ENCODE results near the gene ASB6. TPM values are rescaled to one million over a fixed set of nuclear protein-coding genes. Genes with fewer than 3 reads are reported as not detected.

The ASB6 gene
- total RNA-seq, 1 donor from 2014 or later = 9.2 TPM

- H3K36me3 ChIP-seq = no peaks in the 10 kb centered on the region
- H3K4me3 ChIP-seq = no peak overlapping the region
- Mint-ChIP-seq H3K27ac (no peak overlapping the region), H3K9me3 (no peaks in the 10 kb centered on the region), H3K4me1 (peaks cover 10% of the 10 kb centered on the region), H3K27me3 (ENCODE audit: insufficient read depth, low read depth) (peaks cover 5% of the 10 kb centered on the region), H3K36me3 (no peaks in the 10 kb centered on the region), H3K4me3 (no peak overlapping the region)
- no peak overlapping the region for H3K4me2 ChIP-seq
- peaks cover 6% of the 10 kb centered on the region for H3F3A ChIP-seq (ENCODE audit: low read depth)
- no peak overlapping the region for H2AFZ ChIP-seq (replicated peaks)
- H3K9me3 ChIP-seq (ENCODE audit: low read depth) = no peaks in the 10 kb centered on the region
- H4K20me1 ChIP-seq (ENCODE audit: low read depth) = no peaks in the 10 kb centered on the region
- no peaks in the 10 kb centered on the region for H3K79me2 ChIP-seq (ENCODE audit: low read depth)
- TF ChIP-seq EZH2phosphoT487 (IDR thresholded peaks at IDR 0.05) (no peak), EZH2 (IDR thresholded peaks at IDR 0.05) (no peak)
- TF ChIP-seq, protein P1, sequence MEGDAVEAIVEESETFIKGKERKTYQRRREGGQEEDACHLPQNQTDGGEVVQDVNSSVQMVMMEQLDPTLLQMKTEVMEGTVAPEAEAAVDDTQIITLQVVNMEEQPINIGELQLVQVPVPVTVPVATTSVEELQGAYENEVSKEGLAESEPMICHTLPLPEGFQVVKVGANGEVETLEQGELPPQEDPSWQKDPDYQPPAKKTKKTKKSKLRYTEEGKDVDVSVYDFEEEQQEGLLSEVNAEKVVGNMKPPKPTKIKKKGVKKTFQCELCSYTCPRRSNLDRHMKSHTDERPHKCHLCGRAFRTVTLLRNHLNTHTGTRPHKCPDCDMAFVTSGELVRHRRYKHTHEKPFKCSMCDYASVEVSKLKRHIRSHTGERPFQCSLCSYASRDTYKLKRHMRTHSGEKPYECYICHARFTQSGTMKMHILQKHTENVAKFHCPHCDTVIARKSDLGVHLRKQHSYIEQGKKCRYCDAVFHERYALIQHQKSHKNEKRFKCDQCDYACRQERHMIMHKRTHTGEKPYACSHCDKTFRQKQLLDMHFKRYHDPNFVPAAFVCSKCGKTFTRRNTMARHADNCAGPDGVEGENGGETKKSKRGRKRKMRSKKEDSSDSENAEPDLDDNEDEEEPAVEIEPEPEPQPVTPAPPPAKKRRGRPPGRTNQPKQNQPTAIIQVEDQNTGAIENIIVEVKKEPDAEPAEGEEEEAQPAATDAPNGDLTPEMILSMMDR (IDR thresholded peaks at IDR 0.05) = no peak
- no peak overlapping the region for H3K9ac ChIP-seq
- no peaks in the 10 kb centered on the region for H3K4me1 ChIP-seq
- H3K27ac ChIP-seq = no peak overlapping the region
- no peaks in the 10 kb centered on the region for H3K27me3 ChIP-seq
- no peak for DNase-seq (ENCODE audit: low spot score)
These were observed 12.6 kb upstream of the ASB6 start for GRCh38 chr9:129654554-129655040.

DNA sequence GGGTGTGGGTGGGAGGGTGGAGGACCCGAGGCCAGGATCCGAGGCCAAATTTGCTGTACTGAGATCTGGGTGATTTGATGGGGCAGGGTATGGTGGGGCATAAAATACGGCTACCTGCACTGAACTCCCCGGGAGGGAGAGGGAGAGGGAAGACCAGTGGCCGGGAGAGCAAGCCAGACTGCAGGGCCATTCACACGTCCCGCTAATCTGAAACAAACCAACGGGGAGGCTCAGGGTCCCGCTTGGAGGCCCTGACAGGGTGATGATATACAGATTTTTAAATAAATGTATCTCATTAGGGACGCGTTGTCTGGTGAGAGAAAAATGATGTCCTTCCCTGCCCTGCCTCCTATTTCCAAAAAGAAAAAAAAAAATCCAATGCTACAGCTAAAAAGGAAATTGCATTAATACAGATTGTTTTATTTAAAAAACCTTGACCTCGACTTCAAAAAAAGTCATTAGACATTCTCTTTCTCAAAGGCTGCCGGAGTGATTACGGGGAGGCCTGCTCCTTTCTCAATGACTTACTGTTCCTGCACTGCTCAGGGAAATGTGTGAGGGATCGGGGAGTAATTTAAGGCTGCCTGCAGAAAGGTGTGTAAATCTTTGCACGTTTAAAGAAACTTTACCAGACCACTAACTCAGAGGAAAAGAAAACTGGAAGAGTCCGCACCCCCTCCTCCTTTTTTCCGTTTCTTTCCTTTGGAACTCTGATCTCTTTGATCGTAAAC, 12.0 kb upstream of the ASB6 start:
- Mint-ChIP-seq H3K9me3 (no peaks in the 10 kb centered on the region), H3K36me3 (no peaks in the 10 kb centered on the region), H3K27me3 (ENCODE audit: insufficient read depth, low read depth) (peaks cover 5% of the 10 kb centered on the region), H3K27ac (peak overlapping the region; percentile 46), H3K4me3 (no peak overlapping the region), H3K4me1 (peaks cover 10% of the 10 kb centered on the region)
- peaks cover 6% of the 10 kb centered on the region for H3F3A ChIP-seq (ENCODE audit: low read depth)
- DNase-seq (ENCODE audit: low spot score) = no peak
- H2AFZ ChIP-seq (replicated peaks) = no peak overlapping the region
- no peaks in the 10 kb centered on the region for H3K9me3 ChIP-seq (ENCODE audit: low read depth)
- H3K4me3 ChIP-seq = no peak overlapping the region
- no peaks in the 10 kb centered on the region for H4K20me1 ChIP-seq (ENCODE audit: low read depth)
- H3K27me3 ChIP-seq = no peaks in the 10 kb centered on the region
- no peak overlapping the region for H3K9ac ChIP-seq
- H3K27ac ChIP-seq = no peak overlapping the region
- H3K79me2 ChIP-seq (ENCODE audit: low read depth) = no peaks in the 10 kb centered on the region
- TF ChIP-seq EZH2 (IDR thresholded peaks at IDR 0.05) (no peak), EZH2phosphoT487 (IDR thresholded peaks at IDR 0.05) (no peak)
- TF ChIP-seq, protein P1 (IDR thresholded peaks at IDR 0.05) = no peak
- H3K4me1 ChIP-seq = no peaks in the 10 kb centered on the region
- no peaks in the 10 kb centered on the region for H3K36me3 ChIP-seq
- no peak overlapping the region for H3K4me2 ChIP-seq

GRCh38 chr9:129650680-129651235, 8.8 kb upstream of the ASB6 start:
- H3K27ac ChIP-seq = no peak overlapping the region
- no peaks in the 10 kb centered on the region for H3K4me1 ChIP-seq
- H3K79me2 ChIP-seq (ENCODE audit: low read depth) = no peaks in the 10 kb centered on the region
- no peak overlapping the region for H3K4me3 ChIP-seq
- H3K27ac Mint-ChIP-seq = peak overlapping the region; percentile 65
- no peak overlapping the region for H3K9ac ChIP-seq
- DNase-seq (ENCODE audit: low spot score) = no peak
- no peaks in the 10 kb centered on the region for H3K9me3 Mint-ChIP-seq
- TF ChIP-seq EZH2phosphoT487 (IDR thresholded peaks at IDR 0.05) (no peak), EZH2 (IDR thresholded peaks at IDR 0.05) (no peak)
- TF ChIP-seq, protein P1 (IDR thresholded peaks at IDR 0.05) = no peak
- peaks cover 6% of the 10 kb centered on the region for H3F3A ChIP-seq (ENCODE audit: low read depth)
- H3K36me3 ChIP-seq = no peaks in the 10 kb centered on the region
- no peaks in the 10 kb centered on the region for H3K9me3 ChIP-seq (ENCODE audit: low read depth)
- no peak overlapping the region for H3K4me3 Mint-ChIP-seq
- H3K27me3 ChIP-seq = no peaks in the 10 kb centered on the region
- no peaks in the 10 kb centered on the region for H4K20me1 ChIP-seq (ENCODE audit: low read depth)
- H2AFZ ChIP-seq (replicated peaks) = no peak overlapping the region
- H3K36me3 Mint-ChIP-seq = no peaks in the 10 kb centered on the region
- no peak overlapping the region for H3K4me2 ChIP-seq
- peaks cover 8% of the 10 kb centered on the region for H3K27me3 Mint-ChIP-seq (ENCODE audit: insufficient read depth, low read depth)
- peaks cover 16% of the 10 kb centered on the region for H3K4me1 Mint-ChIP-seq

Data from neural progenitor cell (in vitro differentiated cells).